Hippocampal formation (tissue), 2 donors: ENCODE data around the gene PKM.

Experiments used
- DNase-seq, 2 donors: peaks; one replicate each; lab custom pipeline; 2025; lab: John Stamatoyannopoulos, UW

The PKM gene

GRCh38 chr15:72200395-72201237 is 30.4 kb downstream of the PKM start:
- DNase-seq: no peak

- DNase-seq: peak; percentile 57 to 66
These were observed 31.2 kb downstream of the PKM start for GRCh38 chr15:72199721-72200212.

GRCh38 chr15:72199205-72199515 is 31.8 kb downstream of the PKM start:
- no peak for DNase-seq

DNA sequence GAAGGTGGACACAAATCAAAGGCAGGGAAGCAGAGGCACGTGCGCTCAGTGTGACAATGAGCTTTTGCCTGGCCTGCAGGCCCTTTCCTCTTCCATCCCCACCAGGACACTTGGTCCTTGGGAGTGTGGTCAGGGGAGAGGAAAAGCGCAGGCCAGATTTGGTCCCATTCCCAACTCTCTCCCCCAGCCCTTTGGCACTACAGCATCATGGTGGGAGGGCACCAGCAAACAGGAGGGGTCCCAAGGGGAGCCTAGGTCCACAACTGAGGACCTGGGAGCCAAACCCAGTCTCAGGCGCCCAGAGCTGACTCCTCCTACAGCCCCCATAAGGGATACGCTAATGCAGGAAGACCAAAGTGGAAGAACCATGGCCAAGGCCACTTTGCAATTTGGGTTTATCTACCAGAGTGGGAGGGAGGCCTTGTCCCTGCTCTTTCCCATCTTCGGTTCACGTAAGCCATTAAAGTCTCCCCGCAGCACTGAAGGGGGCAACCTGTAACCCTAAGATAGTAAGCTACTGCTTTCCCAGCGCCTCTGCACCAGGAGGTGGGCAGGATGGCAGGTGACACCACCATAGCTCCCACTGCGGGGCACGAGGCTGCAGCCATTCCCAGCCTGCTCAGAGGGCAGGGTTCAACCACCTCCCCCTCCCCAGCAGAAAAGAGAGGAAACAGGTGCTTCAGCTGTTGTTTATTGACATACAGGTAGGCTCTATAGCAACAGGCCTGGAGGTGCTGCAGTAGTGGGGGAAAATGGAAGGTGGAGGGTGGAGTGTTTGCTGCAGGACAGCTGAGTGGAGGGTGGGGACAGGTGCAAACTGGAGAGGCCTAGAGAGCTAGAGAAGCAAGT is 32.4 kb downstream of the PKM start:
- DNase-seq: no peak

DNA sequence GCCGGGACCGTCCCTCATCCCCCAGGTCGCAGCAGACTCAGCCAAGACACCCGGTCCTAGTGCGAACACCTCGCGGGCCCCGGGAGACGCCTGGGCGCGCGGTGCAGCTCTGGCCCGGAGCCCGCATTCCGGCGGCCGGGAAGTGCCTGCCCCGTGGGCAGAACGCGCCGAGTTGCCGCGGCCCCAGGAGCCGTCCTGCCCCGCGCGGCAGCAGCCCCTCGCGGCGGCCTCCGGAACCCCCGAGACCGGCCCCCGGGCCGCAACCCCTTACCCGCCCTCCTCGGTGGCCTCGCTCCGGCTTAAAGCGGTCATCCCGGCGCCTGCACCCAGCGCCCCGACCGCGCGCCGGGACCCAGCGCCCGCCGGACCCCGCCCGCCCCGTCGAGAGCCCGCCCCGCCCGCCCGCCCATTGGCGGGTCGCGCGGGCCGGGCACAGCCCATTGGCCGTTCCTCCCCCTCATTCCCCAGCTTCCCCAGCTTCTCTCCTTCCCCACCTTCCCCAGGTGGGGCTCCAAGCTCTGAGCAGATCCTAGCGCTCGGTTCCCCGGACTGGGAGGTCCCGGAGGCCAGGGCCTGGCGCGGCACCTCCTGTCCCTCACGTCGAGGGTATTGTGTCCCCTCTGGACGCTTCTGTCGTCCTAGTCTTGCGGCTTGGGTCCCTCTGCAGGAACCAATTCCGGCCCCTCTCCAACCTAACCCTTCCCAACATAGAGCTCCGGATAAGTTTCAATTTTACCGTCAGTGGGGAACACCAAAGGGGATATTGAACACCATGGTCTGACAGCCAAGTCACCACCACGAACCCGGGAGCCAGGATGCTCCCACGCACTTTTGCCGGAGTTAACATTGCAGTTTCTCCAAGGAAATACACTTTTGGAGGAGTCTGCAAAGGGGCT is 33.3 kb downstream of the PKM start, which contains the start of gene GRAMD2A:
TSS of gene GRAMD2A (minus strand) at position 328 of the 896 bp plus-strand sequence.
- no peak for DNase-seq

- no peak for DNase-seq
These were observed 33.9 kb downstream of the PKM start for GRCh38 chr15:72197041-72197459.

DNA sequence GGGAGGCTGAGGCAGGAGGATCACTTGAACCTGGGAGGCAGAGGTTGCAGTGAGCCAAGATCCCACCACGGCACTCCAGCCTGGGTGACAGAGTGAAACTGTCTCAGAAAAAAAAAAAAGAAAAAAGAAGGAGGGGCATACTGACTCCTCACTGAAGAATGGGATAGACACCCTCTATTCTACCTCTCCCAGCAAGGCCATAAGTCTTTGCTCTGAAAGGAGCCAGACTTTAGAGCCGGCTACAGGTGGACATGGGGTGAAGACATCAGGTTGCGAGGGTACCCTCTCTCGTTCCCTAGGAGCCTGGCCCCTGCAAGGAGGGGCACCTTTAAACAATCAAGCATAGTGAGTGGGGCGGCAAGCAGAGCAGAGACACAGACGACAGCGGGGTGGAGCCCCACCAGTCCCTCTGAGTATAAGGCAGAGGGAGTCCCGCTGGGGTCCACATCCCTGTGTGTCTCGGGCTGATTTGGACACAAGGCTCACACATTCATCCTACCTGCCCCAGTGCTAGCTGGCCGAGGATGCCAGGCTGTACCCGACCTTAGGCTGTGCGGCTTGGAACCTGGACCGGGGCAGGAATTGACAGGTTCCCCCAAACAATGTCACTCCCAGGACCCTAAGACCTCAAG is 34.5 kb downstream of the PKM start:
- no peak for DNase-seq

DNA sequence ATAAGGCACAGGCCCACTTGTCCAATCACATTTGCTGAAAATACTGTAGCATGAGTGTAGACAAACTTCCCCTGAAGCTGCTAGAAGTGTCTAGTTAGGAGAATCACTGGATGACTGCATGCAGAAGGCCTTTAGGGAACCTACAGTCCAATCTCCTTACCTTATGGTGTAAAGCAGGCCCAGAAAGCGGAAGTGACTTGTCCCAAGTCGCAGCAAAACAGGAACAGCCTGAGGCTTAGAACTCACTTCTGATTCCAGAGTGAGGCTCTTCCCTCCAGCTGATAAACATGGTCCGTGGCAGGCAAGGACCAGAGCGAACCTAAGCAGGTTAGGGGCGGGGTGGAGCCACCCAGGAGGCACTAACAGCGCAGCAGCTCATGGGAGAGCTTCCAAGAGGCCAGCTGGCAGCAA is 35.9 kb downstream of the PKM start:
- DNase-seq: peak in 1 of 2 donors; percentile 6

- DNase-seq: no peak
These were observed 37.1 kb downstream of the PKM start for GRCh38 chr15:72193836-72194396.

DNA sequence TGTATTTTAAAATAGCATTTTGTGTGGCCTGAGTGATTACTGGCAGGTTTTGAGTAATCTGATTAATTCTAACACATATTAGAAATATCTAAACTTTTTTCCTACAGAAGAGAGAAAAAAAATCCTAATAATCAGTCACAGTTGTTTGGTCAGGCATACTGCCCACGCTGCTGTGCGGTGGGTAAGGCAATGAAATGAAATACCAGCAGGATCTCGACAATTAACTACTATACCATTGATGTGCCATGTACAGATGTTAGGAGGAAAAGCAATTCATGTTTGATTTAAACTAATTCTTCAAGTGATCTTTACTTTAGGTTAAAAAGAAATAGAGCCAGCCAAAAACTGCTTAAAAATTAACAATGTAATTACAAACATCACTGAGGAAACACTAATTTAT is 38.6 kb downstream of the PKM start:
- no peak for DNase-seq

- DNase-seq: no peak
These were observed 41.6 kb downstream of the PKM start for GRCh38 chr15:72189250-72189902.

DNA sequence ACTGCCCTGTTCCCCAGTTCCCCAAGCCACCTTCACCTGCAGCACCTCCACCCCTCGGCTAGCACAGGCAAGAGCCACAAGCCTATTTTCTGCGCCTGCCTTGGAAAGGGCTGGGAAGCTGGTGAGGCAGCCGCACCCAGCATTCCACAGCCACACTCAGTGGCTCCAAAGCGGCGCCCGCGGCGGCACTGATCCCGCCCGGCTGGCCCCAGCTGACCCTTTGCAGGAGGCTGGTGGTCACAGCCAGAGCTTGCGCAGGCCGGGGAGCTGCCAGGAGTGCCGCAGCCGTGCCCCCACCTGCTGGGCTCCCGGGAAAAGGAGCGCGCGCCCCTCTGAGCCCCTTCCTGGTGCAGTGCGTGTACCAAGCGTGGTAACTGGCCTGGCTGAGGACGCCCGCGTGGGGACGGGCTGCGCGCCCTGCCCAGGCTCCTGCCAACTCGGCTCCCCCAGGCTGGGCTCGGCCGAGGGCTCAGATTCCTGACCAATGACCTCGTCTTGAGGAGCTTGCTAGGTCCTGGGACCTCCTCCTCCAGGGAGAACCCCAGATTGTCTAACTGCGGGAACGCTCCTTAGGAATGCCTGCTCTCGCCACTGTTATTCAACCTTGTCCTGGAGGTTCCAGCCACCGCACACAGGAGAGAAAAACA is 46.7 kb downstream of the PKM start:
- peak in 1 of 2 donors; percentile 16 for DNase-seq

GRCh38 chr15:72183781-72184164 is 47.2 kb downstream of the PKM start:
- no peak for DNase-seq

GRCh38 chr15:72182673-72183072 is 48.3 kb downstream of the PKM start:
- no peak for DNase-seq

DNA sequence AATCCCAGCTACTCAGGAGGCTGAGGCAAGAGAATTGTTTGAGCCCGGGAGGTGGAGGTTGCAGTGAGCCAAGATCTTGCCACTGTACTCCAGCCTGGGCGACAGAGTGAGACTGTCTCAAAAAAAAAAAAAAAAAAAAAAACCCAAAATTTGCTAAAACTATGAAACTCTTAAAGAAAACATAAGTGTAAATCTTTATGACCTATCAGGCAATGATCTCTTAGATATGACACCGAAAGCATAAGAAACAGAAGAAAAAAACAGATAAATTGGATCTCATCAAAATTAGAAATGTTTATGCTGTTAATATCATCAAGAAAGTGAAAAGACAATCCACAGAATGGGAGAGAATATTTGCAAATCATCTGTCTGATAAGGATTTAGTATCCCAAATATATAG is 48.7 kb downstream of the PKM start:
- no peak for DNase-seq

GRCh38 chr15:72180761-72181324 is 50.1 kb downstream of the PKM start:
- no peak for DNase-seq

DNA sequence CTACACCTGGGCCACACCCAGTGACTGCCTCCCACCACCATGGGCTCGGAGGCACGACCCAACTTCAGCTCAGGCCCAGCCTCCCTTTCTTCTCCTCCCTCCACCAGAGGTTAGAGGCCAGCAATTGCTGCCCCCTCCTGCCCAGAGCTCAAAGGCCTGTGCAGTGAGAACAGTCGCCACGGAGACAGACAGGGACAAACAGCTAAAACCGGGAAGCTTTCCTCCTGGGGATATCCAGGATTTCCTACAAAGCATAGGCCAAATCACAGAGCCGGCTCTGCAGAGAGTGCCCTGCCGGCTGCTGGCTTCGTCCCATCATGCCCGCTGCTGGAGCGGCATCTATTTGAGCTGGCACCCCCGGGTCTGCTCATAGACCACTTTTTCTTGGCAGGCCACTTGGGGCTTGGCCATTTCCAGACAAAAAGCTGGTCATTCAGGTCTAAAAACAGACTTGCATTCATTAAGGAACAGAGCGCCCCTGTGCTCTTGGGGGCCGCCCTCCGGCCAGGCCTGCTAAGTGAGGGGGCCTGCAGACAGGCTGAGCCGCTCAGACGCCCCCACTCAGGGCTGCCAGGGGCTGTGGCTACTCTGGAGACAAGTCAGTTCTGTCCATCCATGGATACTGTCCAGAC is 50.9 kb downstream of the PKM start:
- peak; percentile 65 to 73 for DNase-seq

DNA sequence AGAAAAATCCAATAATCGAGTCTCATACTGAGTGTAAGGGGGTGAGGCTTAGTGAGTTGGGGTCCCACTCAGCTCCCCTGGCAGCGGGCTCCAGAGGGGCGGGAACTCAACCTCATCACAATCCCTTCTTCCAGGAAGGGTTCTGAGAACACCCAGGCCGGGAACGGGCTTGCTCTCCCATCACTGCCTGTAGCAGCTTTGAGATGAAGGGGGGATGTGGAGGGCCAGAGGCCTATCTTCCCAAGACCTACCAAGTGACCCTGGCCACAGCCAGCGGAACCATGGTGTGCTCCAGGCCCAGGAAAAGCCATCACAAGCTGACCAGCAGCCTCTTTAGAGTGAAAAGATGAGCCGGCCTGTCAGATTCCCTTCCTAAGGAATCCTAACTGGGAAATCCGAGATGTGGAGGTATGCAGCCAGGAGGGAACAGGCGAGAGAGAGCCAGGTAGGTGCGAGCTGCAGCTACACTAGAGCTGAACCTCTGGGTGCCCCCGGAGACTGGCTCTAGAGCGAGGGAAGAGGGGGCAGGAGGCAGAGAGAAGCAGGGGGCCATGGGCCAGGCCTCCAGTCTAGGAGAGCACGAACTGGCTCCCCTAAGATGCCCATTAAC is 51.9 kb downstream of the PKM start:
- no peak for DNase-seq

DNA sequence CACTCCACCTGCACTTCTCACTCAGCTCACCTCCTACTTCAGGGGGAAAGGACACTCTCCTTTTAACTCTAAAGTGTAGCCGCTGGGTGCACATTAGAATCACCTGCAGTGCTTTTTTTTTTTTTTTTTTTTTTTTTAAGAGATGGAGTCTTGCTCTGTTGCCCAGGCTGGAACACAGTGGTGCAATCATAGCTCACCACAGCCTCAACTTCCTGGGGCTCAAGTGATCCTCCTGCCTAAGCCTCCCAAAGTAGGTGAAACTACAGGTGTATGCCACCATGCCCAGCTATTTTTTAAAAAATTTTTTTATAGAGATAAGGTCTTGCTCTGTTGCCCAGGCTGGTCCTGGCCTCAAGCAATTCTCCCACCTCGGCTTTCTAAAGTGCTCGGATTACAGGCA is 54.2 kb downstream of the PKM start:
- DNase-seq: no peak
